SU-DHL-6 (cell line): ENCODE measurements around the gene BSG.

Experiments used
- EZH2phosphoT487 ChIP-seq: fragments of 200-600 bp; sonication (generic), shearing (Covaris generic); conservative IDR thresholded peaks from 2 replicates; pipeline ENCODE4 v1.6.1; 2018; ENCODE audit warnings: mild to moderate bottlenecking, antibody characterized with exemption, low read length, moderate library complexity, mixed read lengths
- TF ChIP-seq, protein P1 (sequence below): fragments of 200-600 bp; sonication (generic); IDR thresholded peaks from one replicate; pipeline ENCODE4 v1.5.1; 2017; ENCODE audit warnings: antibody characterized with exemption, mild to moderate bottlenecking, low read length, moderate library complexity; ENCODE audit not compliant: insufficient read depth, poor library complexity, severe bottlenecking

DNA sequence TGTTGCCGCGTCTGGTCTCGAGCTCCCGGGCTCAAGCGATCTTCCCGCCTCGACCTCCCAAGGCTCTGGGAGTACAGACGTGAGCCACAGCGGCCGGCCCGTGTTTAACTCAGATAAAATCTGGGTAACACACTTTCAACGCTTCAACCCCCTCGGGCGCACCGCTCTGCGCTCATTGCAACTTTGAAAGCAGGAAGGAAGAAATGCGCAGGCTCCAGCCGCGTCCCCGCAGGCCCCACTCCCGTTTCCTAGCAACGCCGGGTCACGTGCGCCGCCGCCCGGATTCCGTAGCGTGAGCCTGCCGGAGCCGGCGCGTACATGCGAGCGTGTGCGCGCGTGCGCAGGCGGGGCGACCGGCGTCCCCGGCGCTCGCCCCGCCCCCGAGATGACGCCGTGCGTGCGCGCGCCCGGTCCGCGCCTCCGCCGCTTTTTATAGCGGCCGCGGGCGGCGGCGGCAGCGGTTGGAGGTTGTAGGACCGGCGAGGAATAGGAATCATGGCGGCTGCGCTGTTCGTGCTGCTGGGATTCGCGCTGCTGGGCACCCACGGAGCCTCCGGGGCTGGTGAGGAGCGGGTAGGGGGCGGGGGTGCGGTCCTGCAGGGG is at the start of gene BSG:
- TF ChIP-seq, protein P1, sequence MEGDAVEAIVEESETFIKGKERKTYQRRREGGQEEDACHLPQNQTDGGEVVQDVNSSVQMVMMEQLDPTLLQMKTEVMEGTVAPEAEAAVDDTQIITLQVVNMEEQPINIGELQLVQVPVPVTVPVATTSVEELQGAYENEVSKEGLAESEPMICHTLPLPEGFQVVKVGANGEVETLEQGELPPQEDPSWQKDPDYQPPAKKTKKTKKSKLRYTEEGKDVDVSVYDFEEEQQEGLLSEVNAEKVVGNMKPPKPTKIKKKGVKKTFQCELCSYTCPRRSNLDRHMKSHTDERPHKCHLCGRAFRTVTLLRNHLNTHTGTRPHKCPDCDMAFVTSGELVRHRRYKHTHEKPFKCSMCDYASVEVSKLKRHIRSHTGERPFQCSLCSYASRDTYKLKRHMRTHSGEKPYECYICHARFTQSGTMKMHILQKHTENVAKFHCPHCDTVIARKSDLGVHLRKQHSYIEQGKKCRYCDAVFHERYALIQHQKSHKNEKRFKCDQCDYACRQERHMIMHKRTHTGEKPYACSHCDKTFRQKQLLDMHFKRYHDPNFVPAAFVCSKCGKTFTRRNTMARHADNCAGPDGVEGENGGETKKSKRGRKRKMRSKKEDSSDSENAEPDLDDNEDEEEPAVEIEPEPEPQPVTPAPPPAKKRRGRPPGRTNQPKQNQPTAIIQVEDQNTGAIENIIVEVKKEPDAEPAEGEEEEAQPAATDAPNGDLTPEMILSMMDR, result no peak
- no peak for TF ChIP-seq EZH2phosphoT487
